GM18499 (cell line): ENCODE results near the gene ZFAND3.
"Not testable (repeated sequence)": the region's sequence is repeated elsewhere in the genome, so short reads cannot be mapped to it uniquely, and the experiment has no call there.

Experiments
- ATAC-seq: cut with Tn5 transposase; IDR thresholded peaks from one replicate; pipeline ENCODE4 v1.9.1; 2021; ENCODE audit warnings: moderate number of reproducible peaks; ENCODE audit not compliant: insufficient read depth, unreplicated experiment

Gene ZFAND3

GRCh38 chr6:37928217-37928616 lies 108.7 kb downstream of the ZFAND3 start:
- no peak for ATAC-seq

- no peak for ATAC-seq
Measured at GRCh38 chr6:37930288-37930971, 110.9 kb downstream of the ZFAND3 start.

GRCh38 chr6:37931066-37931465 lies 111.5 kb downstream of the ZFAND3 start:
- no peak for ATAC-seq

- ATAC-seq = no peak
Measured at GRCh38 chr6:37934276-37934675, 114.7 kb downstream of the ZFAND3 start.

GRCh38 chr6:37936150-37936549 lies 116.6 kb downstream of the ZFAND3 start:
- no peak for ATAC-seq

GRCh38 chr6:37936906-37937305 lies 117.4 kb downstream of the ZFAND3 start:
- ATAC-seq = no peak

- ATAC-seq = no peak
Measured at GRCh38 chr6:37938909-37939308, 119.4 kb downstream of the ZFAND3 start.

- no peak for ATAC-seq
Measured at GRCh38 chr6:37940074-37940847, 120.7 kb downstream of the ZFAND3 start.

GRCh38 chr6:37941871-37942270 lies 122.3 kb downstream of the ZFAND3 start:
- no peak for ATAC-seq

GRCh38 chr6:37942606-37943376 lies 123.3 kb downstream of the ZFAND3 start:
- no peak for ATAC-seq

GRCh38 chr6:37943436-37944058 lies 124.0 kb downstream of the ZFAND3 start:
- ATAC-seq = no peak

GRCh38 chr6:37946057-37946456 lies 126.5 kb downstream of the ZFAND3 start:
- ATAC-seq = no peak

- no peak for ATAC-seq
Measured at GRCh38 chr6:37947468-37947867, 127.9 kb downstream of the ZFAND3 start.

- ATAC-seq = not testable (repeated sequence)
Measured at GRCh38 chr6:37948584-37948983, 129.1 kb downstream of the ZFAND3 start.

- no peak for ATAC-seq
Measured at GRCh38 chr6:37952027-37952426, 132.5 kb downstream of the ZFAND3 start.

- no peak for ATAC-seq
Measured at GRCh38 chr6:37954791-37955190, 135.3 kb downstream of the ZFAND3 start.

- no peak for ATAC-seq
Measured at GRCh38 chr6:37956711-37957275, 137.3 kb downstream of the ZFAND3 start.

- ATAC-seq = no peak
Measured at GRCh38 chr6:37959061-37959460, 139.5 kb downstream of the ZFAND3 start.

- no peak for ATAC-seq
Measured at GRCh38 chr6:37960139-37960935, 140.8 kb downstream of the ZFAND3 start.
